GM19452 (cell line): ENCODE measurements around the gene IL15RA.
"Not testable (repeated sequence)": the region's sequence is repeated elsewhere in the genome, so short reads cannot be mapped to it uniquely, and the experiment has no call there.

Experiments
- ATAC-seq: cut with Tn5 transposase; IDR thresholded peaks from one replicate; pipeline ENCODE4 v1.9.1; 2021; ENCODE audit not compliant: unreplicated experiment

IL15RA gene

DNA sequence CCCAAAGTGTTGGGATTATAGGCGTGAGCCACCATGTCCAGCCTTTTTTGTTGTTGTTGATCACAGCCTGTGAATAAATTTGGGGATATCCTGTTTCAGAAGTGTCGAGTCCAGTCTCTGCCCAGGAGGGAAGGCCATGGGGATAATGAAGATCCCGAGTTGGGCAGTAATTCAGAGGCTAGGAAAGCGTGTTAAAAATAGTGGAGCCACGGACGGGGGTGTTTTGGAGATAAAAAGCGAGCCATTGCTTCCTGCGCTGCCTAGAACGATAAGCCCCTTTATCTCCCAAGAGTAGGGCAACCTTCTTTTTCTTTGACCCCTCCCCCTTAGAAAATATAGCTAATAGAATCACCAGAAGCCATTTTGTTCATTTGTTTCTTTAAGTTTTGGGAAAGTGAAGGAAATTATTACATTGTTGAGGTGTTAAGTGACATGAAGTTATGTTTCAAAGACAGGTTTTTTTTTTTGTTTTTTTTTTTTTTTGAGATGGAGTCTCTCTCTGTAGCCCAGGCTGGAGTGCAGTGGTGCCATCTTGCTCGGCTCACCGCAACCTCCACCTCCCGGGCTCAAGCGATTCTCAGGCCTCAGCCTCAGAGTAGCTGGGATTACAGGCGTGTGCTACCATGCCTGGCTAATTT lies 43.3 kb downstream of the IL15RA start:
- ATAC-seq, result no peak

DNA sequence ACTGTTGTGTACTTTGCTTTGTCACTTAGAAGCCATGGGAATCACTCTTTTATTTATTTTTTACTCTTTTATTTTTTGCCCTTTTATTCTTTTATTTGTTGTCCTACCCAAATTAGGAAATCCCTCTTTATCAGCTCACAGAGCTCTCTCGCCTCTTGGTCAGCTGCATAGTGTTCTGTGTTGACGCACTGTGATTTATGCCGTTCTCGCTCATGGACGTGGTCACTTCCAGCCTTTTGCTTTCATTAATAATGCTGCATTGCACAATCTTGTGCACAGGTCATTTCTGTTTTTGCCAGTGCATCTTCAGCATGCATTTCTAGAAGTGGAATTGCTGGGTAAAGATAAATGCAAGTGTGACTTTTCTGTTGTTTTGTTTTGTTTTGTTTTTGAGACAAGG lies 45.0 kb downstream of the IL15RA start:
- no peak for ATAC-seq

DNA sequence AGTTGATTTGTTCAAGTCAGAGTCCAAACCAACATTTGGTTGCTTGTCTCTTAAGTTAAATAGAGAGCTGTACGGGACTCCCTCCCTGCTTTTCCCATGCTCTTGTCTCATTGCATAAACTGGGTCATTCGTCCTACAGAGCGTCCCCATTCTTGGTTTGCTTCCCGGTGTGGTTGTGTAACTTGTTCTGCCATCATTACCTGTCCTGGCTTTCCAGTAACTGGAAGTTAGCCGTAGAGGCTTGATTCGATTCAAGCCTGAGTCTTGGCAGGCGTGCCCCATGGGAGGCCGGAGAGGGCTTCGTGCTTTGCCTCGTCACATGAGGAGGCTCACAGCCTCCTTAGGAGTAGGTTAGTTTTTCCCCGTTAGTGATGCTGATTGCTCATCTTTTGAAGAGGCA lies 47.1 kb downstream of the IL15RA start:
- no peak for ATAC-seq

DNA sequence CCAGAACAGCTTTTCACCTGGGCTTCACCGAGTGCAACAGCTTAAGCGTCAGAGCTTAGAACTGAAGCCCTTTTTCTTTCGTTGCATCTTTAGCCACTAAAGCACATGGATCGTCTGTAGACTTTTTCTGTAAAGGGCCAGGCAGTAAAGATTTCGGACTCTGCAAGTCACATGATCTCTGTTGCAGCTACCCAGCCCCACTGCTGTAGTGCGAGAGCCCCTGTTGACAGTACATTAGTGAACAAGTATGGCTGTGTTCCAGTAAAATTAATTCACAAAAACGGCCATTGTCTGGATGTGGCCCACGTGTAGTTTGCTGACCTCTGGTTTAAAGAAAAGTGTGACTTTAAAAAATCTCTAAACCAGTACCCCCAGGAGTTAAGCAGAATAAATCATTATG lies 47.9 kb downstream of the IL15RA start:
- ATAC-seq, result no peak

DNA sequence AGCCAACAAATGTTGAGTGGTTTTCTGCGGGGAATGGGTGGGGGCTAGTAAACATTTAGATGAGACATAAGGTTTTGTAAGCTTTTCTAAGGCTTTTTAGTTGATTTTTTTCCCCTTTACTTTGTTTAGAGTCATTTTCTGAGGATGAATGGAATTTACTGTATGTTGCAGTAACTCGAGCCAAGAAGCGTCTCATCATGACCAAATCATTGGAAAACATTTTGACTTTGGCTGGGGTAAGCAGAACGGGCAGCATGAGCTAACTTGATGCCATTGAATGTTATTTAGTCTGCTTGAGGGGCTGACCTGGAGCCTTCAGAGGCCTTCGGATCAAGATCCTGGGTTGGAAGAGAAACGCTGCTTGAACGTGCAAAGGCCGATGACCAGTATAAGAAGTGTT lies 50.0 kb downstream of the IL15RA start:
- no peak for ATAC-seq

DNA sequence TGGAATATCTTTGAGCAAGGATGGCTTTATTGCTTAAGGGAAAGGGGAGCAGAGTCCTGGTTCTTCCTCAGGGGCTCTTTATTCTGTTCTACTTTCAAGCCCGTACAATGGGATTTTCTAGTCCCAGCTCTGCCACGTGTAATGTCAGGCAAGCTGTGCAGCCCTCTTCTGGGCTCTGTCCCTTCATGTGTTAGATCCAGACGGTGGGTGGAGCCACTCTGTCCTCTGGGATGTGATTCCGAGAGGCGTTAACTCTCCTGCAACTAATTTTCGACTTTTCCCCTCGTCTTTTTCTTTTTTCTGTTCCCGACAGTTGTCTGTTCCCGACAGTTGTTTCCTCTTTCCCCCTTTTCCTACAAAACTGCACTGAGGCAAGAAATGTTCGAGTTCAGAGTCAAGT lies 52.5 kb downstream of the IL15RA start:
- no peak for ATAC-seq

DNA sequence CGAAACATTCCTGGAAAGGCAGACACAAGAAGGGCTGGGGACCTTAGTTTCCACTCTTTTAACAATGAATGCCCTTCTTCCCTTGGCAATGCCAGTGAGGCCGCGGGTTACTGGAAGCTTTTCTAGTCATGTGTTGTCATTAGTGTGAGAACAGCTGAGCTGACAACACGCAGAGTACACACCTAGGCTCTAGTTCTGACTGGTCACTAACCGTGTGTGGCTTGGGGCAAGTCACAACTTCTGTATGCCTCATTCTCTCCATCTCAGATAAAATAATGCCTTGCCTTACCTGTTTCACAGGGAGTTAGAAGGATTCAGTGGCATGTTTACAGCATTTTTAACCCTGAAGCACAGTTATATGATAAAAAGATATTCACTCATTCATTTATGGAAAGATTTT lies 55.6 kb downstream of the IL15RA start:
- no peak for ATAC-seq

DNA sequence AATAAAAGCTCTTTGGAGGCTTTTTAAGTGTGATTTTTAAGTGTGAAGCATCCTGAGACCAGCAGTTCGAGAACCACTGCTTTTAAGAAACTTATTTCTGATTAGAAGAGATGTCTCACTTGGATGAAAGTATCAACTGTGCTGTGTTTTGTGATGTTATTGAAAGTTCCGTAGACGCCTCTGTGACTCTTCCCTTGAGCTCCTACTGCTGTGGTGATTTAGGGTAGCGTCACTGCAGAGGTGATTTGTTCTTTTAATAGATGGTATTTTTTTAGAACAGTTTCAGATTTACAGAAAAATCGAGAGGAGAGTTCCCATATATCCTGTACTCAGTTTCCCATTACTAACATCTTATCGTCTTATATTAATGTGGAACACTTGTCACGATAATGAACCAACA lies 57.8 kb downstream of the IL15RA start:
- no peak for ATAC-seq

DNA sequence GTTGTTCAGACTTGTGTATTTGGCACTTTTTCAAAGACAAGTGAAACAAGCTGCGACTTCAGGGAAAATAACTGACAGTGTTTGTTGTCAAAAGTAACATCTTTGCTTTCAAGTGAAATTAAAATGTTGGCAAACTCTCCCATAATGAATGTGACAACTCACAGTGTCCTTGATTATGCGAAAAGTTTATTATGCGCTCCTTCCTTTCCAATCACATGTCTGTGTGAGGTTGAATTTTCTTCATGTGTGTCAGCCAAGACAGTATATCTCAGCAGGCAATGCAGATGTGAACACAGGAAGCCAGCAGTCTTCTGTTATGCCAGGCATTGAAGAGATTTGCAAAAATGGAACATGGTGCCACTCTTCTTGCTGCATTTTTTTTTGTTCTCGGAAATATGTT lies 58.6 kb downstream of the IL15RA start:
- no peak for ATAC-seq

DNA sequence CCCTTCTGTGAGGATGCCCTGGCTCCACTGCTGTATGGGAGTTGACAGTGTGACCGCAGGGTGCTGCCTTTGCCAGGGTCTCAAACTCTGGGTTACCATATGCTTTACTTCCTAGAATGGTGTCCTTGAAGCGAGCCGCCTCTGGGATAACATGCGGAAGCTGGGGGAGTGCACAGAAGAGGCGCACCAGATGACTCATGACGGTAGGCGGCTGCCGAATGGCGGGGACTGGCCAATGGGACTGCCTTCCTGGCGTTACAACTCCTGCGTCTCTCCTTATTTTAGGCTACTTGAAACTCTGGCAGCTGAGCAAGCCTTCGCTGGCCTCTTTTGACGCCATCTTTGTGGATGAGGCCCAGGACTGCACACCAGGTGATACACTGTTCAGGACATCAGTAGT lies 60.0 kb downstream of the IL15RA start:
- no peak for ATAC-seq

DNA sequence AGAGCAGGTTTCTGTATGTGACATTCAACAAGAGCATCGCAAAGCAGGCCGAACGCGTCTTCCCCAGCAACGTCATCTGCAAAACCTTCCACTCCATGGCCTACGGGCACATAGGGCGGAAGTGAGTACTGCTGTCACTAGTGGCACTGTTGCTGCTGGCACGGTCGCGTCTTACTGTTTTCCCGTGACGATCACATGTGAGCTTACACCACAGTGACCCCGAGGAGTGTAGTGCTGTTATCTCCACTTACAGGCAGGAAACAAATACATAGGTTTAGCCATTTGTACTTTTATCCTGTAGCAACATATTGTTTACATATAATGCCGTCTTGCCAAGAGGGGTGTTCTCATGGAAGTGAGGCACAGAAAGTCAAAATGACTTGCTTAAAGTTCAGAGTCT lies 61.9 kb downstream of the IL15RA start:
- no peak for ATAC-seq

DNA sequence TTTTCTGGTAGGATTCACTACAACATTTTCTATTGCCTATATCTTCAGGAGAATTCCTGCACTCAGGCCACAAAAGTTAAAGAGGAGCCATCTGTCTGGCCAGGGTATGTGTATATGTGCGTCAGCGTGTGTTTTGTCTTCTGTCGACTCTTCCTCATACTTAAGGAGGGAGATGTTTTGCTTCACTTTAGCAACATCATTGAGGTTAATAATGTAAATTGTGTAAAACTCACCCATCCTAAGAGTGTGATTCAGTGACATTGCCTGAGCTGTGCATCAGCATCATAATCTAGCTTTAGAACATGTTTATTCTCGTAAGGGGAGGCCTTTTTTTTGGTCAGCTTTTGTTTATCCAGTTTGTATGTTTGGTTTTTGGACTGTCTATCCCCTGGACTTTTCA lies 63.6 kb downstream of the IL15RA start:
- no peak for ATAC-seq

DNA sequence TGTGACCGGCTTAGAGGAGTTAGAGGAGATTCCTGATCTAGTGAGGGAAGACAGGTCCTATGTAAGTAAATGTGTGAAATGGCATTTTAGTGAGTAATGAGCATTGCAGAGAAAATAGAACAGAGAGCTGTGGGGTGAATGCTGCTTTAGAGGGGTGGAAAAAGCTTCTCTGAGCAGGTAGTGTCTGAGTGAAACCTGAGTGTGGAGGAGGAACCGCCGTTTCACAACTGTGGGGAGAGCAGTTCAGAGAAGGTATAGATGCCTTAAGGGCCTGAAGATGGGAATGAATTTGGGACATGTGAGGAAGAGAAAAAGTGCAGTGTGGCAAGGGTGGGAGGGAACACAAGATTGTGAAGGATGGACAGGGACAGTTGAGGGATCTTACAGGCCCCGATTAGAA lies 65.7 kb downstream of the IL15RA start:
- ATAC-seq, result no peak

DNA sequence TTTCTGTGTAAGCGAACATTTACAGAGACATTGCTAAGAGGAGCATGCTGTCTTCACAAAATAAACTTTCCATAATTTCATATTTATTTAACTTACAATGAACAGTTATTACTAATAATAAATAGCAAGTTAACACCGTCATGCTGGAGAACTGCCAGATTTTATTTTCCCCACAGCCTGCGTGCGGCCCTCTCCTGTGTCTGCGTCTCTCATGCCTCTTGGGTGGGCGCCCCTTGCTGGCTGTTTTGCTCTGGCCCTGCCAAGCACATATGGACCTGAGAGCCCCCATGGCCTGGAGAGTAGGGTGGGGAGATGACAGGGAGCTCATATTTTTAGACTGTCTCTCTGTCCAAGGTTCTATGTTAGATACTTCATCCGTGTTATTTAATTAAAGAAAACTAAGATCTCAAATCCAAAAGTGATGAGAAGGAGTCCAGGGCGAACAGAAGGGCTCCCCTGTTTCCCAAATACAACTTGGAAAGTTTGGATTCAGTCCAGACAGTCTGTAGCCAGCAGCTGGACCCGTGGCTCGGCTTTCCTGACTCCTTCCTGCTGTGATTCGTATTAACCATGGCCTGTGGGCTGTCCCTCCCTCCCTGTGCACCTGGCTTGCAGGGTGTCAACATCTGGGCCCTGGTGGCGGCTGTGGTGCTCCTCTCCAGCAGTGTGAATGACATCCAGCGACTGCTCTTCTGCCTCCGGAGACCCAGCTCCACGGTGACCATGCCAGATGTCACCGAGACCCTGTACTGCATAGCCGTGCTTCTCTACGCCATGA lies 66.8 kb downstream of the IL15RA start:
- no peak for ATAC-seq

DNA sequence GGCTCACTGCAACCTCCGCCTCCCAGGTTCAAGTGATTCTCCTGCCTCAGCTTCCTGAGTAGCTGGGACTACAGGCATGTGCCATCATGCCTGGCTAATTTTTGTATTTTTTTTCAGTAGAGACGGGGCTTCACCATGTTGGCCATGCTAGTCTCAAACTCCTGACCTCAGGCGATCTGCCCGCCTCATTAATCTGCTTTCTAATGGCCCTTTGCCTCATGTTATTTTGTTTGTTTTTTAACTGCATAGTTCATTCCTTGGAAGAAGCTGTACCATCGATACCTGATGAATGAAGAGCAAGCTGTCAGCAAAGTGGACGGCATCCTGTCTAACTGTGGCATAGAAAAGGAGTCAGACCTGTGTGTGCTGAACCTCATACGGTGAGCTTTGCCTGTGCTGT lies 68.7 kb downstream of the IL15RA start:
- not testable (repeated sequence) for ATAC-seq

DNA sequence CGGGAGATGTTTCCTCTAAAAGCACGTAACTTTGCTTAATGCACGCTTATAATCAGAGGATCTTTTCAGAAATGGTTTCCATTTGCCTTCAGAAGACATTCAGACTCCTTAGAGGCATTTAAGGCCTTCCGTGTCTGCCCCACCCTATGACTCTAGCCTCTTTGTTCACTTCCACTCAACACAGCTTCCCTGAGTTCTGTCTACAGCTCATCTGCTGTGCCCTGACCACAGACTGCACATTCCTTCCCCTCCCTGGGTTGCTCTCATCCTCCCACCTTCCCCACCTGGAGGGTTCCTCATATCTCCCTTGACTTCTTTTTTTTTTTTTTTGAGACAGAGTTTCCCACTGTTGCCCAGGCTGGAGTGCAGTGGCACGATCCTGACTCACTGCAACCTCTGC lies 70.7 kb downstream of the IL15RA start:
- ATAC-seq, result no peak

DNA sequence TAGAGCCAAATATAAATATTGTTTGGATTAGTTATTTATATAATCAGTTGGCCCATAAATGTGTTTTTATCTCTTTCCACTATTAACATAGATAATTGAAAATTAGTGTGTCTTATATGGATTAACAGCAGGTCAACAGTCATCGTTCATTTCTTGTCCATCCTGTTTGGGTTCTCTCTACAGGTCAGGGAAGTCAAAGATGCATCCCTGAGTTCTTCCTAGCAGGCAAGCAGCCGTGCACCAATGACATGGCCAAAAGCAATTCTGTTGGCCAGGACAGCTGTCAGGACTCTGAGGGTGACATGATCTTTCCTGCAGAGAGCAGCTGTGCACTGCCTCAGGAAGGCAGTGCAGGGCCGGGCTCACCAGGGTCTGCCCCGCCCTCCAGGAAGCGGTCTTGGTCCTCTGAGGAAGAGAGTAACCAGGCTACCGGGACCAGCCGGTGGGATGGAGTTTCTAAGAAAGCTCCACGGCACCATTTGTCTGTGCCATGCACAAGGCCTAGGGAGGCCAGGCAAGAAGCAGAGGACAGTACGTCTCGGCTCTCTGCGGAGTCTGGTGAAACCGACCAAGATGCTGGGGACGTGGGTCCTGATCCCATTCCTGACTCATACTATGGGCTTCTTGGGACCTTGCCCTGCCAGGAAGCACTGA lies 71.4 kb downstream of the IL15RA start:
- no peak for ATAC-seq

DNA sequence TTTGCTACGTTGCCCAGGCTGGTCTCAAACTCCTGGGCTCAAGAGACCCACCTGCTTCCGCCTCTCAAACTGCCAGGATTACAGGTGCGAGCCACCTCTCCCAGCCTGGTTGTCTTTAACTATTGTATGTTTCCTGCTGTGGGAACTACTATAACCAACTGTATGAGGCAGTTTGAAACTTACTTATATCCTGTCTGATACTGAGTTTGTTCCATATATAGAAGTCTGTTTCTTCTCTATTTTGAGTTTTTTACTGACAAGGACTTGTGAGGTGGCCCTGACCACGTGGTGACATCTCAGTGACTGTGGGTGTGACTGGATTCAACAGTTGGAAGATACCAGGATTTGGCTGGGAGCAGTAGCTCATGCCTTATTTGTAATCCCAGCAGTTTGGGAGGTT lies 73.1 kb downstream of the IL15RA start:
- ATAC-seq, result peak; percentile 99

DNA sequence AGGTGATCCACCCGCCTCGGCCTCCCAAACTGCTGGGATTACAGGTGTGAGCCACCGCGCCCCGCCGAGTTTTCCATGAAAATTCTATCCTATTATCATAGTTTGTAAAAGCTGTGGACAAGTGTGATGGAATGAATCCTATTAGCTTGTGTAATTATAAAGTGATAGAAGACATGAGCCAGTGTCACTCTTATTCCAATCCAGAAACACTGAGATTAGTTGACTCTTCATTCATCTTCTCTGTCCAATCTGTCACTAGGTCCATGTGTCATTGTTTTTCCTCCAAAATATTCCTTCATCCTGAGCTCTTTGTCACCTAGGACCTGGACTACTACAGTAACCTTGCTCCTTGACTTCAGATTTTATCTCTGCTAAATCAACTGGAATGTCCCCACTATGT lies 73.8 kb downstream of the IL15RA start:
- ATAC-seq, result no peak

DNA sequence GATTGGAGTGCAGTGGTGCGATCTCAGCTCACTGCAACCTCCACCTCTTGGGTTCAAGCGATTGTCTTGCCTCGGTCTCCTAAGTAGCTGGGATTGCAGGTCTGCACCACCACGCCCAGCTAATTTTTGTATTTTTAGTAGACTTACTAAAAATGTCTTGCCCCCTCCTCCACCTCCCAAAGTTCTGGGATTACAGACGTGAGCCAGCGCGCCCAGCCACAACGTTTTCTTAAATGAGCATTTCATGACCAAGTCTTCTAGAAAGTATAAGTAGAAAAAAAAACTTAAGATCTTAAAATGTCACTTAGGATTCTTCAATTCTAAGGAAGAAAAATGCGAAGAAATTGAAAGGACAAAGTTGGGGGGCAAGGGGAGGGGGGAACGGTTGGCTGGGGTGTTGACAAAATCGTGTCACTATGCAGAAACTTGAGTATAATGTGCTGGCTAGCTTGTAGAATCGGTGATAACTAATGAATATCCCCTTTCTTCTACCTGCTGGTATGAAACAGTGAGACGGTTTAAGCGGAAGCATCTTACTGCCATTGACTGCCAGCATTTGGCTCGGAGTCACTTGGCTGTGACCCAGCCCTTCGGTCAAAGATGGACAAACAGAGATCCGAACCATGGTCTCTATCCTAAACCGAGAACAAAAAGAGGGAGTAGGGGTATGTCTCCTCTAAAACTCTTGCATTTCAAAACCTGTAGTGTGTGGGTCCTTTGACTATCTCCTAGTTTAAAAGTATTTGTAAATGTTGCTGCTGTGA lies 74.7 kb downstream of the IL15RA start:
- ATAC-seq, result no peak
